Measurements from ENCODE around the gene SOX18. TPM values are rescaled to one million over a fixed set of nuclear protein-coding genes. Genes with fewer than 3 reads are reported as not detected.

Gene SOX18
- total and polyA plus RNA-seq, 10 donors, result 7.3 to 63.1 (median 23.9) TPM

DNA sequence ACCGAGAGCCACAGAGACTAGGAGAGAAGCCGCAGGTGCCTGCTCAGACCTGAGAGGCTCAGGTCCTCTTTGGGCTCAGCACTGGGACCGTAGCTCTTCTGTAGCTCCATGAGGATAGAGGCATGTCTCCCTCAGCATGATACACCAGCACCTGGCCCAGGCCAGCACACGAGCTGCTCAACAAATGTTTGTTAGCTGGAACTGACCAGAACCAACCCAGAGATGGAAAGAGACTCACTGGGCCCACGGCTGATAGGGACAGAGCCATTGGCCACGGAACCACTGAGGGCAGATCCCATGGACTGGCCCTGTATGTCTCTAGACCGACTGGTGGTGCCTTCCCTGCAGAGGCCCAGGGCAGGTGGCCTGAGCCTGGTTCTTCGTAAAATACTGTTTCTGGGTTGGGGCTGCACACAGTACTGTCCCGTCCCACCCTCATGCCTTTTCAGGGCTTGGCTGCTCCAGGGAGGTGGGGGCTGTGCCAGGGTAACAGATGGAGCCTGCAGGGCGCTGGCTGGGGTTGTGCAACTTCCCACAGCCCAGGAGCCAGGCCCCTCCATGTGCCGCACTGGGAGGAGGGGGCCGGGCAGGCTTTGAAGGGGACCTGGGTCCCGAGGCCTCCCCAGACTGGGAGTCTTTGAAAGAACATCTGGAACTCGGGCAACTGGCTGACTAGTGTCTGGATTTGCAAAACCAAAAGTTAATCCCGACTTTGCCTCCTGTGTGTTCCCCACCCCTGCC lies 8.2 kb downstream of the SOX18 start:
- Histone ChIP-seq H3K4me1 (peaks cover 29 to 94% (median 66%) of the 10 kb centered on the region in 6 donors), H3K27ac (peak overlapping the region in 7 of 8 donors; percentile 3 to 90 (median 86)), H3K9me3 (no peaks in the 10 kb centered on the region), H3K4me3 (peak overlapping the region in 4 of 8 donors; percentile 49 to 71 (median 51)), H3K36me3 (no peaks in the 10 kb centered on the region), H3K27me3 (replicated peaks in 1 of 7) (peaks cover 0 to 73% (median 10%) of the 10 kb centered on the region in 7 donors)
- peak; percentile 74 for DNase-seq
- intact Hi-C loops (cut with DNase I; ENCODE audit: low total_unique reads), result no loop called here
- 46 to 60% (median 53%) methylated on average over 9 to 15 of the region's 15 CpGs for WGBS, 5 donors
- TF ChIP-seq POLR2A (IDR thresholded peaks at IDR 0.05) (no peak), POLR2AphosphoS5 (IDR thresholded peaks at IDR 0.05) (no peak)
- TF ChIP-seq, protein P1, sequence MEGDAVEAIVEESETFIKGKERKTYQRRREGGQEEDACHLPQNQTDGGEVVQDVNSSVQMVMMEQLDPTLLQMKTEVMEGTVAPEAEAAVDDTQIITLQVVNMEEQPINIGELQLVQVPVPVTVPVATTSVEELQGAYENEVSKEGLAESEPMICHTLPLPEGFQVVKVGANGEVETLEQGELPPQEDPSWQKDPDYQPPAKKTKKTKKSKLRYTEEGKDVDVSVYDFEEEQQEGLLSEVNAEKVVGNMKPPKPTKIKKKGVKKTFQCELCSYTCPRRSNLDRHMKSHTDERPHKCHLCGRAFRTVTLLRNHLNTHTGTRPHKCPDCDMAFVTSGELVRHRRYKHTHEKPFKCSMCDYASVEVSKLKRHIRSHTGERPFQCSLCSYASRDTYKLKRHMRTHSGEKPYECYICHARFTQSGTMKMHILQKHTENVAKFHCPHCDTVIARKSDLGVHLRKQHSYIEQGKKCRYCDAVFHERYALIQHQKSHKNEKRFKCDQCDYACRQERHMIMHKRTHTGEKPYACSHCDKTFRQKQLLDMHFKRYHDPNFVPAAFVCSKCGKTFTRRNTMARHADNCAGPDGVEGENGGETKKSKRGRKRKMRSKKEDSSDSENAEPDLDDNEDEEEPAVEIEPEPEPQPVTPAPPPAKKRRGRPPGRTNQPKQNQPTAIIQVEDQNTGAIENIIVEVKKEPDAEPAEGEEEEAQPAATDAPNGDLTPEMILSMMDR (IDR thresholded peaks at IDR 0.05 in 8 of 11, conservative IDR thresholded peaks at IDR 0.05 in 3 of 11), result no peak

DNA sequence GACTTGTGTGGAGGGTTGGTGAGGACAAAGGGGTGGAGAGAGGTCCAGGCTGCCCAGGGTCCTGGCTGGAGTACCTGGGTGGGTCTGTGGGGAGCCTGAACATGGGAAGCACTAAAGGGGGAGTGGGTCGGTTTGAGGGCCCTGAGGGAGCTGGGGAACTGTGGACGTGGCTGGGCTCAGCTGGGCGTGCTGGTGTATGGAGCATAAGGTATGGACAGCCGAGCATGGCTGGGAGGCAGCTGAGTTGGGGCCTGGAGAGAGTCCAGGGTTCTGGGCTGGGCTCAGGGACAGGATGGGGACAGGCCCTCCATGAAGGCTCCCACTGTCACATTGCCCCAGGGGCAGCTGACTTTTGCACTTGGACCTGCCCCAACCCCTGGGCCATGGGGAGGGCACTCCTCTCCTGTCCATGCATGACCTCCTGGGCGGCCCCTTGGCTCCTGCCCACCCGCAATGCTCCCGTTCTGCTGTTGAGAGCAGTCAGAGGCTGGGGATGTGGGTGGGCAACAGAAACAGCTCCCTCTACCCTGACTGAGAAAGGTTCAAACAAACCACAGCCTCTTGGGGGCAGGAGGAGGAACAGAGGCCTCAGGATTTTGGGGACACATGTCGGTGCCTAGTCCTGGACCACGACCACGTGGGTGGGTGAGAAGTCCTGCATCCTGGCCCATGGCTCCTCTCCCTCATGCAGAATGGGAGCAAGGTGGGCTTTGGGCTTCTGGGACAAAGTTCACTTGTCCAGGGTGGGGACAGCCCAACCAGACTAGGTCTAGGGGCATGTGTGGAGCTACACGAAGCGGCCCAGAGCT lies 9.0 kb downstream of the SOX18 start:
- peaks cover 0 to 66% (median 10%) of the 10 kb centered on the region in 7 donors for H3K27me3 ChIP-seq (replicated peaks in 1 of 7)
- H3K4me3 ChIP-seq, result no peak overlapping the region
- intact Hi-C loops (cut with DNase I; ENCODE audit: low total_unique reads), result no loop called here

DNA sequence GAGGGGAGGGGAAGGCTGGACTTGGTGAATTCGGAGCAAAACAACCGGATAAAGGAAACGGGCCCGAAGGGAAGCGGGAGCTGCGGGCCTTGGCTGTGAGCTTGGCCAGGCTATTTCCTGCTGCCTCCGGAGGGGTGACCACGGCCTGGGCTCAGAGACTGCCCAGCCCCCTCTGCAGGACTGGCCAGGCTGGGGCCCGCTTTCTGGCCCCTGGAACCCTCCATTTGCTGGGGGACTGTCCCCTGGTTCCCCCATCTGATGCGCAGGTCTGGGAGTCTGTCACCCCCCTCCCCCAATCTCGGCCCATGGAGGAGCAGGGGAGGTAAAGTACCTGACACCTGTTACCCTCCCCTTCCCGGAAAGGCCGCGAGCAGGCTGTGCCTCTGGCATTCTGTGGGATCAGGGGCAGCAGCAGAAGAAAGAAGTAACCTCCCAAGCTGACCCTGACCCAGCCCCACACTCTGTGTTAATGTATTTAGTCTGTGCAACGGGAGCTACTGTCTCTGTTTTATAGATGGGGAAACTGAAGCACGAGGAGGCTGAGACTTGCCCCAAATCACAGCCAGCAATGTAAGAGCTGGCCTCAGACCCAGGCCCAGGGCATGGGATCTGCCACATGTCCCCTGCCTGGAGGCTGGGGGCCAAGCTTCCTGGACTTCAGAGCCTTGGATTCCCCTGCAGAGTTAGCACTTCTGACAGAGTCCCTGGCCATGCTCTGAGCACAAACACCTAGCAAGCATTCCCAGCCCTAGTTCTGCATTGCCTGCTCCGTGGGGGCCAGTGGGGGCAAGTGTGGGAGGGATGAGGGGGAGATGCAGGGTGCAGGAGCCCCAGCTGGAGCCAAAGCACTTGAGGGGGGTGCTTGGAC lies 9.9 kb downstream of the SOX18 start:
- Histone ChIP-seq H3K36me3 (peaks cover 0 to 12% (median 5%) of the 10 kb centered on the region in 6 donors), H3K4me3 (peak overlapping the region in 7 of 8 donors; percentile 57 to 94 (median 69)), H3K4me1 (peaks cover 29 to 93% (median 68%) of the 10 kb centered on the region in 6 donors), H3K9me3 (no peaks in the 10 kb centered on the region), H3K27ac (peak overlapping the region; percentile 59 to 90 (median 84)), H3K27me3 (replicated peaks in 1 of 7) (peaks cover 0 to 63% (median 10%) of the 10 kb centered on the region in 7 donors)
- intact Hi-C loops (cut with DNase I; ENCODE audit: low total_unique reads), result loop anchor here (10.0 kb wide), 1 partner anchor 55 kb away; the partner anchor contains the start of gene PRPF6
- peak; percentile 33 to 71 (median 41) for TF ChIP-seq POLR2AphosphoS5 (IDR thresholded peaks at IDR 0.05)
- TF ChIP-seq, protein P1 (IDR thresholded peaks at IDR 0.05 in 8 of 11, conservative IDR thresholded peaks at IDR 0.05 in 3 of 11), result no peak
- no peak for DNase-seq
- WGBS, 5 donors, result 16 to 32% (median 20%) methylated on average over 13 to 17 of the region's 17 CpGs

More for the DNA sequence above, 9.0 kb downstream of the SOX18 start:
- peak; percentile 78 for DNase-seq
- Histone ChIP-seq H3K4me1 (peaks cover 29 to 94% (median 69%) of the 10 kb centered on the region in 6 donors), H3K27ac (peak overlapping the region in 7 of 8 donors; percentile 3 to 90 (median 86)), H3K9me3 (no peaks in the 10 kb centered on the region), H3K36me3 (peaks cover 0 to 3% (median 0%) of the 10 kb centered on the region in 6 donors)
- 55 to 63% (median 60%) methylated on average over 9 to 12 of the region's 12 CpGs for WGBS, 5 donors
- no peak for TF ChIP-seq POLR2A (IDR thresholded peaks at IDR 0.05)
- TF ChIP-seq POLR2AphosphoS5 (IDR thresholded peaks at IDR 0.05), result no peak
- TF ChIP-seq, protein P1 (IDR thresholded peaks at IDR 0.05 in 8 of 11, conservative IDR thresholded peaks at IDR 0.05 in 3 of 11), result no peak

Measured in spleen (tissue), 11 donors.